ENCODE results near the gene PLA2G4E. TPM values are rescaled to one million over a fixed set of nuclear protein-coding genes. Genes with fewer than 3 reads are reported as not detected.
A peak's percentile ranks its signal among the peaks of the same experiment; 100 is the strongest.

The PLA2G4E gene
- polyA plus RNA-seq, 3 donors = not detected

DNA sequence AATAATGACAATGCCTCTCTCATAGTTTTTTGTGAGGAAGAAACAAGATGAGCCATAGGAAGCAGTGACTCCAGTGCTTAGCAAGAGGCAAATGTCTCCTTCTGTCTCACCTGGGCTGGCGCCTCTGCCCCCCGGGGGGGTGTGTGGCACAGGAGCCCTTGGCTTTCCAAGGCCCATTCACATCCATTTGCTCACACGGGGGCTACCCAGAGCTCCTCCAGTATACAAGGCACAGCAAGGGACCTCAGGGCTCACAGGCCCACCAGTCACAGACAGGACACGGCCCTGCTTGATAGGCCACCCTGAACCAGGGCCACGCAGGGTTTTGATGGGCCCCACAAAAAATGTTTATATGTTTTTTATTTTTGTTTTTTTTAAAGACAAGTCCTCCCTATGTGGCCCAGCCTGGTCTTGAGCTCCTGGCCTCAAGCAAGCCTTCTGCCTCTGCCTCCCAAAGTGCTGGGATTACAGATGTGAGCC is 26.6 kb downstream of the PLA2G4E start:
- no peaks in the 10 kb centered on the region for H4K20me1 ChIP-seq (ENCODE audit: insufficient read depth, low read length)
- Mint-ChIP-seq H3K4me1 (no peaks in the 10 kb centered on the region), H3K9me3 (no peaks in the 10 kb centered on the region), H3K27me3 (ENCODE audit: low read depth in 3 of 3) (peaks cover 1 to 7% (median 1%) of the 10 kb centered on the region in 3 donors), H3K36me3 (no peaks in the 10 kb centered on the region), H3K4me3 (no peak overlapping the region), H3K27ac (peak overlapping the region in 1 of 7 donors; percentile 4)
- TF ChIP-seq CTCF (IDR thresholded peaks at IDR 0.05) = no peak
- no peak for DNase-seq
- no peak overlapping the region for H3K9ac ChIP-seq (ENCODE audit: insufficient read depth, low read length, poor library complexity, severe bottlenecking)
- H3K79me2 ChIP-seq (ENCODE audit: insufficient read depth, low read length) = no peaks in the 10 kb centered on the region
- WGBS (ENCODE audit: insufficient coverage) = 71% methylated on average over 3 of the region's 5 CpGs
- no peaks in the 10 kb centered on the region for H3K27me3 ChIP-seq (ENCODE audit: control insufficient read depth in 2 of 2, insufficient read depth in 2 of 2, low read length in 2 of 2)
- H3K4me3 ChIP-seq (replicated peaks in 1 of 3; ENCODE audit: low read depth in 2 of 3, low read length in 3 of 3) = no peak overlapping the region
- intact Hi-C loops (cut with micrococcal nuclease) = no loop called here
- no peak overlapping the region for H3K27ac ChIP-seq (ENCODE audit: low read depth in 1 of 2, low read length in 2 of 2)
- no peaks in the 10 kb centered on the region for H3K4me1 ChIP-seq (ENCODE audit: control insufficient read depth in 1 of 2, insufficient read depth in 2 of 2, low read length in 2 of 2)
- H3K36me3 ChIP-seq (replicated peaks in 1 of 2; ENCODE audit: control insufficient read depth in 1 of 2, insufficient read depth in 2 of 2, low read length in 2 of 2) = no peaks in the 10 kb centered on the region
- H2AFZ ChIP-seq (ENCODE audit: insufficient read depth, low read depth, low read length, poor library complexity, severe bottlenecking) = no peak overlapping the region
- no peak overlapping the region for H3K4me2 ChIP-seq (replicated peaks; ENCODE audit: extremely low read depth, low read length, poor library complexity, severe bottlenecking)
- no peaks in the 10 kb centered on the region for H3K9me3 ChIP-seq (replicated peaks in 1 of 2; ENCODE audit: control insufficient read depth in 1 of 2, insufficient read depth in 1 of 2, low read length in 2 of 2)

DNA sequence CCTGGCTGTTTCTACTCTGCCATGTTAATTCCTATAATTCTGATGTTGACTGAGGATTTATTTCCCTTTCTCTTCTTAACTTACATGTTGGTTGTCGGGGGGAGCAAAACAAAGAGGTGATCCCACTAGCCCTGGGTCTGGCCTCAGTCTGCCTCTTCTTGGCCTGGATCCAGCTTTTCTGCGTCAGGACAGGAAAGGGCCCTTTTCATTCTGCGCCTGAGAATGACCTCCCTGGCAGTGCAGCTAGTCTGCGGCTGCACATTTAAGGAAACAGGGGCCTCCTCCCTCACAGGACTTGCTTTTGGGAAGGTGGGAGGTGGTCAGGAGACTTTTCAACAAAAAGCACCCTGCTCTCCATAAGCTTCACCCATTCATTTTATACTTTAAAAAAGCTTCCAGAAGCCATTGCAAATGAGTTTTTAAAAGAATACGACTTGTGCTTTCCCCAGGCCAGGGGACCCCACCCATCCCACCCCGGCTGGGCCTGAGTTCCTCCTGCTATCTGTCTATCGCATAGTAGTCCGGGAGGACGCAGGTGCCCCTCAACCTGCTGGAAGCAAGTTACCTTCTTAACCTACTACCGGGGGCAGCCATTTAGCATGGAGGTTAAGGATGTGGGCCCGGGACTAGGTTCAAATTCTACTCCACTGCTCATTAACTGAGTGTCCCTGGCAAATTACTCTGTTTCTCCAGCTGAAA is 27.2 kb downstream of the PLA2G4E start:
- intact Hi-C loops (cut with micrococcal nuclease) = no loop called here
- no peak for DNase-seq
- Mint-ChIP-seq H3K4me3 (no peak overlapping the region), H3K9me3 (no peaks in the 10 kb centered on the region), H3K27me3 (ENCODE audit: low read depth in 3 of 3) (peaks cover 1 to 7% (median 2%) of the 10 kb centered on the region in 3 donors), H3K27ac (peak overlapping the region in 1 of 7 donors; percentile 16), H3K4me1 (no peaks in the 10 kb centered on the region), H3K36me3 (no peaks in the 10 kb centered on the region)
- Histone ChIP-seq H3K4me3 (replicated peaks in 1 of 3; ENCODE audit: low read depth in 2 of 3, low read length in 3 of 3) (no peak overlapping the region), H3K4me2 (replicated peaks; ENCODE audit: extremely low read depth, low read length, poor library complexity, severe bottlenecking) (no peak overlapping the region), H3K9me3 (replicated peaks in 1 of 2; ENCODE audit: control insufficient read depth in 1 of 2, insufficient read depth in 1 of 2, low read length in 2 of 2) (no peaks in the 10 kb centered on the region), H3K27me3 (ENCODE audit: control insufficient read depth in 2 of 2, insufficient read depth in 2 of 2, low read length in 2 of 2) (no peaks in the 10 kb centered on the region), H3K9ac (ENCODE audit: insufficient read depth, low read length, poor library complexity, severe bottlenecking) (no peak overlapping the region), H4K20me1 (ENCODE audit: insufficient read depth, low read length) (no peaks in the 10 kb centered on the region), H2AFZ (ENCODE audit: insufficient read depth, low read depth, low read length, poor library complexity, severe bottlenecking) (no peak overlapping the region), H3K79me2 (ENCODE audit: insufficient read depth, low read length) (no peaks in the 10 kb centered on the region), H3K36me3 (replicated peaks in 1 of 2; ENCODE audit: control insufficient read depth in 1 of 2, insufficient read depth in 2 of 2, low read length in 2 of 2) (no peaks in the 10 kb centered on the region), H3K27ac (ENCODE audit: low read depth in 1 of 2, low read length in 2 of 2) (no peak overlapping the region), H3K4me1 (ENCODE audit: control insufficient read depth in 1 of 2, insufficient read depth in 2 of 2, low read length in 2 of 2) (no peaks in the 10 kb centered on the region)
- WGBS (ENCODE audit: insufficient coverage) = 86% methylated on average over 2 of the region's 11 CpGs
- TF ChIP-seq CTCF (IDR thresholded peaks at IDR 0.05) = no peak

Measured in CD14-positive monocyte (primary cell).